K562 (cell line): ENCODE data around the gene PRKCSH. TPM values are rescaled to one million over a fixed set of nuclear protein-coding genes. Genes with fewer than 3 reads are reported as not detected.

Source experiments
- BHLHE40 ChIP-seq: IDR thresholded peaks from 2 replicates; pipeline ENCODE4 v1.6.1; 2011; ENCODE audit warnings: low read length, improper control_type of control experiment
- CSDE1 ChIP-seq, 2 experiments: fragments of 450-650 bp; IDR thresholded peaks; 2 replicates each; pipeline ENCODE4 v1.6.1; 2016; ENCODE audit warnings: mild to moderate bottlenecking in 1 of 2
- CXXC5 ChIP-seq: fragments of 250-450 bp; sonication (Bioruptor Pico); IDR thresholded peaks from 2 replicates; pipeline ENCODE4 v1.8.0; 2022; ENCODE audit warnings: inconsistent platforms, mild to moderate bottlenecking, moderate library complexity
- DDX20 ChIP-seq: fragments of 450-650 bp; IDR thresholded peaks from 2 replicates; pipeline ENCODE4 v1.6.1; 2016; ENCODE audit warnings: missing genetic modification characterization, low read depth, mild to moderate bottlenecking, missing compliant biosample characterization, moderate library complexity
- E2F3 ChIP-seq: fragments of 250-450 bp; sonication (Bioruptor Pico); IDR thresholded peaks from 2 replicates; pipeline ENCODE4 v1.4.0; 2020; ENCODE audit warnings: mild to moderate bottlenecking
- ELF4 ChIP-seq: fragments of 450-650 bp; formaldehyde crosslinking; IDR thresholded peaks from 2 replicates; pipeline ENCODE4 v1.4.0; 2022; ENCODE audit warnings: missing genetic modification characterization
- FOXA1 ChIP-seq: fragments of 450-650 bp; IDR thresholded peaks from 2 replicates; pipeline ENCODE4 v1.6.1; 2016; ENCODE audit warnings: mild to moderate bottlenecking, borderline replicate concordance
- MBD2 ChIP-seq: sonication (generic); IDR thresholded peaks from 2 replicates; pipeline ENCODE4 v1.6.1; 2016; ENCODE audit warnings: low read depth, borderline replicate concordance
- MYBL2 ChIP-seq, 2 experiments: fragments of 450-650 bp in 1 of 2; sonication (generic) in 1 of 2; formaldehyde crosslinking in 1 of 2; IDR thresholded peaks; 2 replicates each; pipeline versions ENCODE4 v1.6.1 to v1.8.1; 2017 to 2022; ENCODE audit warnings: borderline replicate concordance in 1 of 2, inconsistent platforms in 1 of 2, low read depth in 1 of 2, mild to moderate bottlenecking in 1 of 2, missing genetic modification reagents in 1 of 2, moderate library complexity in 1 of 2
- NCOA6 ChIP-seq: fragments of 450-650 bp; IDR thresholded peaks from 2 replicates; pipeline ENCODE4 v1.6.1; 2017; ENCODE audit warnings: mild to moderate bottlenecking
- PHF20 ChIP-seq: fragments of 450-650 bp; IDR thresholded peaks from 2 replicates; pipeline ENCODE4 v1.6.1; 2018; ENCODE audit not compliant: partially characterized antibody
- SREBF2 ChIP-seq: sonication (generic); formaldehyde crosslinking; IDR thresholded peaks from 2 replicates; pipeline ENCODE4 v1.4.0; 2020; ENCODE audit warnings: mild to moderate bottlenecking, missing genetic modification reagents
- STAT5A ChIP-seq: IDR thresholded peaks from 2 replicates; pipeline ENCODE4 v1.6.1; 2012; ENCODE audit warnings: low read length, inconsistent platforms, borderline replicate concordance
- TCF3 ChIP-seq: sonication (generic); formaldehyde crosslinking; IDR thresholded peaks from 2 replicates; pipeline ENCODE4 v1.4.0; 2020; ENCODE audit warnings: mild to moderate bottlenecking, missing genetic modification reagents
- ZC3H4 ChIP-seq: sonication (generic); formaldehyde crosslinking; IDR thresholded peaks from 2 replicates; pipeline ENCODE4 v1.9.0; 2021; ENCODE audit warnings: missing genetic modification reagents, borderline replicate concordance
- ZNF134 ChIP-seq: fragments of 250-450 bp; sonication (Bioruptor Pico); conservative IDR thresholded peaks from 2 replicates; pipeline ENCODE4 v1.4.0; 2020
- ZNF140 ChIP-seq: fragments of 250-450 bp; sonication (Bioruptor Pico); IDR thresholded peaks from 2 replicates; pipeline ENCODE4 v1.8.0; 2021; ENCODE audit warnings: moderate library complexity, mild to moderate bottlenecking, inconsistent platforms
- ZNF507 ChIP-seq: conservative IDR thresholded peaks from 2 replicates; pipeline ENCODE4 v1.6.1; 2017; ENCODE audit warnings: missing genetic modification characterization, missing compliant biosample characterization
- polyA plus RNA-seq, 8 experiments: library from polyadenylated mRNA; depleted of rRNA in 4 of 8; stranded (reverse) in 5 of 8; unstranded in 3 of 8; fragments of >200 nt; fragmentation: Nextera tagmentation in 2 of 8; fragmentation: Illumina TruSeq in 1 of 8; extraction: Ambion mirVana in 2 of 8; extraction: Trizol in 1 of 8; gene quantifications; 2 replicates each; pipeline versions ENCODE4 v1.2.1 to v1.2.3, GENCODE V29; 2011 to 2014; ENCODE audit warnings: inconsistent platforms in 1 of 8, missing spikeins in 1 of 8
- total RNA-seq, 7 experiments: library from RNA; depleted of rRNA in 6 of 7; stranded (reverse); fragments of >200 nt in 6 of 7; fragmentation: Illumina TruSeq in 2 of 7; extraction: Trizol in 2 of 7; gene quantifications; 2 replicates each; pipeline versions ENCODE4 v1.2.1 to v1.2.3, GENCODE V29; 2011 to 2021; ENCODE audit warnings: low replicate concordance in 1 of 7
- TF ChIP-seq, protein P1 (sequence below), 2 experiments: fragments of 200-800 bp in 1 of 2; sonication (Bioruptor generic) in 1 of 2; sonication (generic) in 1 of 2; formaldehyde crosslinking in 1 of 2; IDR thresholded peaks in 1 of 2; conservative IDR thresholded peaks in 1 of 2; 2 replicates each; pipeline versions ENCODE4 v1.5.0 to v1.6.1; 2016 to 2020; ENCODE audit warnings: missing compliant biosample characterization in 1 of 2, missing genetic modification characterization in 1 of 2, missing genetic modification reagents in 1 of 2
- TF ChIP-seq, protein P2 (sequence below), 2 experiments: IDR thresholded peaks; 2 replicates each; pipeline ENCODE4 v1.6.1; 2012; ENCODE audit warnings: improper control_type of control experiment in 2 of 2, low read depth in 2 of 2, low read length in 2 of 2, borderline replicate concordance in 1 of 2
- TF ChIP-seq, protein P3 (sequence below): IDR thresholded peaks from 2 replicates; pipeline ENCODE4 v1.6.1; 2012; ENCODE audit warnings: low read depth, low read length, improper control_type of control experiment, borderline replicate concordance

Gene PRKCSH
- total and polyA plus RNA-seq, 9 of the 15 experiments (the other 6 are each of a cell fraction or from before 2014, with no cell fraction given), result 2.3 to 297 (median 48.1) TPM

DNA sequence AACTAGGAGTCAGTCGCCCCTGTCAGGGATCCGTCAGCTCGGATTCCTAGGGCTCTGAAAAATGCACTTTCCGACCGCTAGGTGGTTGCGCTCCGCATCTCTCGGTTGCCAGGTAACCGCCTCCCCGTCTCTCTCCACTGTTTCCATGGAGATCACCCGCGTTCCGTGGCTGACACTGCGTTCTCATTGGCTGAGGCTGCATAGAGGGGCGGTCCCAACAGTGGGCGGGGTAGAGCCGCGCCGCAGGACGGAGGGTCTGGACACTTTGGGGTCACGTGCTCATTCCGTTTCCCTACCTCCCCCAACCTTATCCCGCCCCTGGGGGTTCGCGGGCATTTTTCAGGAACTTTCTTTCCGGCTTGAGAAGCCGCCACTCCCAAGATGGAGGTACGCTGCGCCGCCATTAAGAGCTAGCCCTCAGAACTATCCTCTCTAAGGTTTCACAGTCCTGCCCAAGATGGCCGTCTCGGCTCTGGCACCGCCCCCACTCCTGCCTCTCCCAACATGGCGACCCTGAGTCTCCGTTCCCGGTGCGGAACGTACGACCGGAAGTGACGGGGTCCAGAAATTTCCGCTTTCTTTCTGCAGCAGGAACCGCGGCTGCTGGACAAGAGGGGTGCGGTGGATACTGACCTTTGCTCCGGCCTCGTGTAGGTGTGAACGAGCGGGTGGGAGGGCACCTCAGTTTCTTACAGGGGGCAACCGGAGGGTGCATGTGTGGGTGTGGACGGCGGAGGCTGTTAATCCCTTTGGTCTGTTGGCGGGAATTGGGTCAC is at the start of gene PRKCSH, which contains the start of gene ODAD3 (continued):
- no peak for TF ChIP-seq SREBF2 (CRISPR knock-in tag)
- TF ChIP-seq ZNF140, result no peak
- TF ChIP-seq PHF20, result peak; percentile 71
- peak; percentile 95 for TF ChIP-seq CXXC5 (CRISPR knock-in tag)
- TF ChIP-seq ZC3H4 (CRISPR knock-in tag), result no peak
- TF ChIP-seq MYBL2 (IDR thresholded peaks at IDR 0.05; ENCODE audit: low read depth), result peak; percentile 83
- no peak for TF ChIP-seq MYBL2 (CRISPR knock-in tag; IDR thresholded peaks at IDR 0.05; ENCODE audit: borderline replicate concordance)
- TF ChIP-seq, protein P1, sequence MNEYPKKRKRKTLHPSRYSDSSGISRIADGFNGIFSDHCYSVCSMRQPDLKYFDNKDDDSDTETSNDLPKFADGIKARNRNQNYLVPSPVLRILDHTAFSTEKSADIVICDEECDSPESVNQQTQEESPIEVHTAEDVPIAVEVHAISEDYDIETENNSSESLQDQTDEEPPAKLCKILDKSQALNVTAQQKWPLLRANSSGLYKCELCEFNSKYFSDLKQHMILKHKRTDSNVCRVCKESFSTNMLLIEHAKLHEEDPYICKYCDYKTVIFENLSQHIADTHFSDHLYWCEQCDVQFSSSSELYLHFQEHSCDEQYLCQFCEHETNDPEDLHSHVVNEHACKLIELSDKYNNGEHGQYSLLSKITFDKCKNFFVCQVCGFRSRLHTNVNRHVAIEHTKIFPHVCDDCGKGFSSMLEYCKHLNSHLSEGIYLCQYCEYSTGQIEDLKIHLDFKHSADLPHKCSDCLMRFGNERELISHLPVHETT (CRISPR knock-in tag; conservative IDR thresholded peaks at IDR 0.05 in 1 of 2, IDR thresholded peaks at IDR 0.05 in 1 of 2), result peak in 1 of 2 experiments; percentile 95; a peak in 1 of 4 replicates
- peak; percentile 32; the same call in 1 of the 2 replicates for TF ChIP-seq ZNF134
- TF ChIP-seq, protein P2, sequence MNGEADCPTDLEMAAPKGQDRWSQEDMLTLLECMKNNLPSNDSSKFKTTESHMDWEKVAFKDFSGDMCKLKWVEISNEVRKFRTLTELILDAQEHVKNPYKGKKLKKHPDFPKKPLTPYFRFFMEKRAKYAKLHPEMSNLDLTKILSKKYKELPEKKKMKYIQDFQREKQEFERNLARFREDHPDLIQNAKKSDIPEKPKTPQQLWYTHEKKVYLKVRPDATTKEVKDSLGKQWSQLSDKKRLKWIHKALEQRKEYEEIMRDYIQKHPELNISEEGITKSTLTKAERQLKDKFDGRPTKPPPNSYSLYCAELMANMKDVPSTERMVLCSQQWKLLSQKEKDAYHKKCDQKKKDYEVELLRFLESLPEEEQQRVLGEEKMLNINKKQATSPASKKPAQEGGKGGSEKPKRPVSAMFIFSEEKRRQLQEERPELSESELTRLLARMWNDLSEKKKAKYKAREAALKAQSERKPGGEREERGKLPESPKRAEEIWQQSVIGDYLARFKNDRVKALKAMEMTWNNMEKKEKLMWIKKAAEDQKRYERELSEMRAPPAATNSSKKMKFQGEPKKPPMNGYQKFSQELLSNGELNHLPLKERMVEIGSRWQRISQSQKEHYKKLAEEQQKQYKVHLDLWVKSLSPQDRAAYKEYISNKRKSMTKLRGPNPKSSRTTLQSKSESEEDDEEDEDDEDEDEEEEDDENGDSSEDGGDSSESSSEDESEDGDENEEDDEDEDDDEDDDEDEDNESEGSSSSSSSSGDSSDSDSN (IDR thresholded peaks at IDR 0.05; ENCODE audit: borderline replicate concordance in 1 of 2, low read depth in 2 of 2, low read length in 2 of 2), result no peak
- peak; percentile 77 for TF ChIP-seq MBD2
- peak; percentile 91 for TF ChIP-seq BHLHE40
- TF ChIP-seq FOXA1, result no peak
- TF ChIP-seq, protein P3, sequence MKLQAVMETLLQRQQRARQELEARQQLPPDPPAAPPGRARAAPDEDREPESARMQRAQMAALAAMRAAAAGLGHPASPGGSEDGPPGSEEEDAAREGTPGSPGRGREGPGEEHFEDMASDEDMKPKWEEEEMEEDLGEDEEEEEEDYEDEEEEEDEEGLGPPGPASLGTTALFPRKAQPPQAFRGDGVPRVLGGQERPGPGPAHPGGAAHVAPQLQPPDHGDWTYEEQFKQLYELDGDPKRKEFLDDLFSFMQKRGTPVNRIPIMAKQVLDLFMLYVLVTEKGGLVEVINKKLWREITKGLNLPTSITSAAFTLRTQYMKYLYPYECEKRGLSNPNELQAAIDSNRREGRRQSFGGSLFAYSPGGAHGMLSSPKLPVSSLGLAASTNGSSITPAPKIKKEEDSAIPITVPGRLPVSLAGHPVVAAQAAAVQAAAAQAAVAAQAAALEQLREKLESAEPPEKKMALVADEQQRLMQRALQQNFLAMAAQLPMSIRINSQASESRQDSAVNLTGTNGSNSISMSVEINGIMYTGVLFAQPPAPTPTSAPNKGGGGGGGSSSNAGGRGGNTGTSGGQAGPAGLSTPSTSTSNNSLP, result no peak
- no peak for TF ChIP-seq NCOA6
- TF ChIP-seq ZNF507 (tag), result no peak
- no peak; the same call in 1 of the 2 replicates for TF ChIP-seq E2F3 (CRISPR knock-in tag)
- no peak; the same call in 1 of the 2 replicates for TF ChIP-seq STAT5A
- TF ChIP-seq TCF3 (CRISPR knock-in tag), result no peak
- no peak for TF ChIP-seq DDX20 (tag)
- TF ChIP-seq ELF4, result peak; percentile 79; the same call in 1 of the 2 replicates
- TF ChIP-seq CSDE1 (IDR thresholded peaks at IDR 0.05), result peak; percentile 94 to 98
